ENCODE measurements around the gene C19orf67.

The C19orf67 gene
- 0.09 to 0.46 reads per million in 2 donors for total RNA-seq

GRCh38 chr19:14085309-14085995 is at the start of gene C19orf67:
Gene C19orf67, minus strand, starts transcription at chr19:14085783. Its CDS starts 156 bp downstream, at chr19:14085627.
- no peak for DNase-seq

GRCh38 chr19:14135355-14135754 is 49.8 kb upstream of the C19orf67 start:
- no peak for DNase-seq

- DNase-seq, result no peak
These were observed 42.4 kb upstream of the C19orf67 start for GRCh38 chr19:14127929-14128509.

GRCh38 chr19:14127176-14127575 is 41.6 kb upstream of the C19orf67 start:
- no peak for DNase-seq

- DNase-seq, result no peak
These were observed 37.3 kb upstream of the C19orf67 start for GRCh38 chr19:14122924-14123323.

- no peak for DNase-seq
These were observed 34.9 kb upstream of the C19orf67 start for GRCh38 chr19:14120497-14120780.

GRCh38 chr19:14119644-14120496 is 34.3 kb upstream of the C19orf67 start:
- no peak for DNase-seq

GRCh38 chr19:14119146-14119545 is 33.6 kb upstream of the C19orf67 start:
- no peak for DNase-seq

- DNase-seq, result no peak
These were observed 32.8 kb upstream of the C19orf67 start for GRCh38 chr19:14118165-14119051.

GRCh38 chr19:14117668-14118164 is 32.1 kb upstream of the C19orf67 start, which contains the start of gene PRKACA:
Gene PRKACA, minus strand, starts transcription at chr19:14117762. Its CDS starts 215 bp downstream, at chr19:14117547.
- DNase-seq, result peak; percentile 100

- no peak for DNase-seq
These were observed 31.5 kb upstream of the C19orf67 start for GRCh38 chr19:14116918-14117578.

- no peak for DNase-seq
These were observed 30.9 kb upstream of the C19orf67 start for GRCh38 chr19:14116525-14116917.

GRCh38 chr19:14115756-14116155 is 30.2 kb upstream of the C19orf67 start:
- no peak for DNase-seq

- no peak for DNase-seq
These were observed 29.3 kb upstream of the C19orf67 start for GRCh38 chr19:14114854-14115253.

GRCh38 chr19:14114439-14114838 is 28.9 kb upstream of the C19orf67 start:
- DNase-seq, result no peak

GRCh38 chr19:14113762-14114414 is 28.3 kb upstream of the C19orf67 start:
- no peak for DNase-seq

GRCh38 chr19:14112809-14113385 is 27.3 kb upstream of the C19orf67 start:
- no peak for DNase-seq

GRCh38 chr19:14112051-14112808 is 26.6 kb upstream of the C19orf67 start:
- no peak for DNase-seq

- no peak for DNase-seq
These were observed 25.9 kb upstream of the C19orf67 start for GRCh38 chr19:14111486-14111885.

- no peak for DNase-seq
These were observed 25.1 kb upstream of the C19orf67 start for GRCh38 chr19:14110650-14111049.
